GM11168 (cell line): Measurements from ENCODE around the gene ACTBL2.
"Not testable (repeated sequence)": the region's sequence is repeated elsewhere in the genome, so short reads cannot be mapped to it uniquely, and the experiment has no call there.

Experiments used
- in situ Hi-C: fragments of 300-500 bp; cut with MboI; formaldehyde crosslinking; loops from one replicate; pipeline ENCODE4 v1.12.0; 2022; ENCODE audit warnings: low sequenced_read_pairs; ENCODE audit not compliant: unreplicated experiment

The ACTBL2 gene

GRCh38 chr5:57482671-57483106 is at the start of gene ACTBL2:
Gene ACTBL2 (minus strand): TSS chr5:57482811. CDS start chr5:57482707, 104 bp downstream.
- in situ Hi-C loops = no loop called here

- in situ Hi-C loops = no loop called here
Measured at GRCh38 chr5:57531333-57531732, 48.7 kb upstream of the ACTBL2 start.

- in situ Hi-C loops = no loop called here
Measured at GRCh38 chr5:57529864-57530263, 47.3 kb upstream of the ACTBL2 start.

- in situ Hi-C loops = no loop called here
Measured at GRCh38 chr5:57527870-57528269, 45.3 kb upstream of the ACTBL2 start.

- in situ Hi-C loops = no loop called here
Measured at GRCh38 chr5:57524348-57525060, 41.9 kb upstream of the ACTBL2 start.

GRCh38 chr5:57522477-57522876 is 39.9 kb upstream of the ACTBL2 start:
- in situ Hi-C loops = not testable (repeated sequence)

- in situ Hi-C loops = not testable (repeated sequence)
Measured at GRCh38 chr5:57518415-57518814, 35.8 kb upstream of the ACTBL2 start.

- in situ Hi-C loops = no loop called here
Measured at GRCh38 chr5:57517250-57517649, 34.6 kb upstream of the ACTBL2 start.

- in situ Hi-C loops = no loop called here
Measured at GRCh38 chr5:57513785-57514184, 31.2 kb upstream of the ACTBL2 start.

- in situ Hi-C loops = no loop called here
Measured at GRCh38 chr5:57511321-57511720, 28.7 kb upstream of the ACTBL2 start.

GRCh38 chr5:57509501-57510260 is 27.1 kb upstream of the ACTBL2 start:
- in situ Hi-C loops = loop anchor here (10.0 kb wide), 1 partner anchor 945 kb away; no protein-coding TSS in a partner anchor

- in situ Hi-C loops = loop anchor here (10.0 kb wide), 1 partner anchor 947 kb away; no protein-coding TSS in a partner anchor
Measured at GRCh38 chr5:57508211-57508610, 25.6 kb upstream of the ACTBL2 start.

- in situ Hi-C loops = loop anchor here (10.0 kb wide), 1 partner anchor 949 kb away; no protein-coding TSS in a partner anchor
Measured at GRCh38 chr5:57505272-57506200, 22.9 kb upstream of the ACTBL2 start.

GRCh38 chr5:57504357-57504756 is 21.7 kb upstream of the ACTBL2 start:
- in situ Hi-C loops = loop anchor here (10.0 kb wide), 1 partner anchor 950 kb away; no protein-coding TSS in a partner anchor

- in situ Hi-C loops = loop anchor here (10.0 kb wide), 1 partner anchor 951 kb away; no protein-coding TSS in a partner anchor
Measured at GRCh38 chr5:57503433-57503832, 20.8 kb upstream of the ACTBL2 start.

- in situ Hi-C loops = loop anchor here (10.0 kb wide), 1 partner anchor 953 kb away; no protein-coding TSS in a partner anchor
Measured at GRCh38 chr5:57501414-57502201, 19.0 kb upstream of the ACTBL2 start.

GRCh38 chr5:57499262-57500050 is 16.8 kb upstream of the ACTBL2 start:
- in situ Hi-C loops = loop anchor here (10.0 kb wide), 1 partner anchor 955 kb away; no protein-coding TSS in a partner anchor

GRCh38 chr5:57497733-57498132 is 15.1 kb upstream of the ACTBL2 start:
- in situ Hi-C loops = no loop called here
